GM19025 (cell line): Measurements from ENCODE around the gene RIF1.

Experiments
- ATAC-seq: cut with Tn5 transposase; IDR thresholded peaks from one replicate; pipeline ENCODE4 v1.9.1; 2021; ENCODE audit warnings: mild to moderate bottlenecking, low read depth, moderate library complexity; ENCODE audit not compliant: unreplicated experiment

RIF1 gene, protein sequence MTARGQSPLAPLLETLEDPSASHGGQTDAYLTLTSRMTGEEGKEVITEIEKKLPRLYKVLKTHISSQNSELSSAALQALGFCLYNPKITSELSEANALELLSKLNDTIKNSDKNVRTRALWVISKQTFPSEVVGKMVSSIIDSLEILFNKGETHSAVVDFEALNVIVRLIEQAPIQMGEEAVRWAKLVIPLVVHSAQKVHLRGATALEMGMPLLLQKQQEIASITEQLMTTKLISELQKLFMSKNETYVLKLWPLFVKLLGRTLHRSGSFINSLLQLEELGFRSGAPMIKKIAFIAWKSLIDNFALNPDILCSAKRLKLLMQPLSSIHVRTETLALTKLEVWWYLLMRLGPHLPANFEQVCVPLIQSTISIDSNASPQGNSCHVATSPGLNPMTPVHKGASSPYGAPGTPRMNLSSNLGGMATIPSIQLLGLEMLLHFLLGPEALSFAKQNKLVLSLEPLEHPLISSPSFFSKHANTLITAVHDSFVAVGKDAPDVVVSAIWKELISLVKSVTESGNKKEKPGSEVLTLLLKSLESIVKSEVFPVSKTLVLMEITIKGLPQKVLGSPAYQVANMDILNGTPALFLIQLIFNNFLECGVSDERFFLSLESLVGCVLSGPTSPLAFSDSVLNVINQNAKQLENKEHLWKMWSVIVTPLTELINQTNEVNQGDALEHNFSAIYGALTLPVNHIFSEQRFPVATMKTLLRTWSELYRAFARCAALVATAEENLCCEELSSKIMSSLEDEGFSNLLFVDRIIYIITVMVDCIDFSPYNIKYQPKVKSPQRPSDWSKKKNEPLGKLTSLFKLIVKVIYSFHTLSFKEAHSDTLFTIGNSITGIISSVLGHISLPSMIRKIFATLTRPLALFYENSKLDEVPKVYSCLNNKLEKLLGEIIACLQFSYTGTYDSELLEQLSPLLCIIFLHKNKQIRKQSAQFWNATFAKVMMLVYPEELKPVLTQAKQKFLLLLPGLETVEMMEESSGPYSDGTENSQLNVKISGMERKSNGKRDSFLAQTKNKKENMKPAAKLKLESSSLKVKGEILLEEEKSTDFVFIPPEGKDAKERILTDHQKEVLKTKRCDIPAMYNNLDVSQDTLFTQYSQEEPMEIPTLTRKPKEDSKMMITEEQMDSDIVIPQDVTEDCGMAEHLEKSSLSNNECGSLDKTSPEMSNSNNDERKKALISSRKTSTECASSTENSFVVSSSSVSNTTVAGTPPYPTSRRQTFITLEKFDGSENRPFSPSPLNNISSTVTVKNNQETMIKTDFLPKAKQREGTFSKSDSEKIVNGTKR (N-terminal part only)

DNA sequence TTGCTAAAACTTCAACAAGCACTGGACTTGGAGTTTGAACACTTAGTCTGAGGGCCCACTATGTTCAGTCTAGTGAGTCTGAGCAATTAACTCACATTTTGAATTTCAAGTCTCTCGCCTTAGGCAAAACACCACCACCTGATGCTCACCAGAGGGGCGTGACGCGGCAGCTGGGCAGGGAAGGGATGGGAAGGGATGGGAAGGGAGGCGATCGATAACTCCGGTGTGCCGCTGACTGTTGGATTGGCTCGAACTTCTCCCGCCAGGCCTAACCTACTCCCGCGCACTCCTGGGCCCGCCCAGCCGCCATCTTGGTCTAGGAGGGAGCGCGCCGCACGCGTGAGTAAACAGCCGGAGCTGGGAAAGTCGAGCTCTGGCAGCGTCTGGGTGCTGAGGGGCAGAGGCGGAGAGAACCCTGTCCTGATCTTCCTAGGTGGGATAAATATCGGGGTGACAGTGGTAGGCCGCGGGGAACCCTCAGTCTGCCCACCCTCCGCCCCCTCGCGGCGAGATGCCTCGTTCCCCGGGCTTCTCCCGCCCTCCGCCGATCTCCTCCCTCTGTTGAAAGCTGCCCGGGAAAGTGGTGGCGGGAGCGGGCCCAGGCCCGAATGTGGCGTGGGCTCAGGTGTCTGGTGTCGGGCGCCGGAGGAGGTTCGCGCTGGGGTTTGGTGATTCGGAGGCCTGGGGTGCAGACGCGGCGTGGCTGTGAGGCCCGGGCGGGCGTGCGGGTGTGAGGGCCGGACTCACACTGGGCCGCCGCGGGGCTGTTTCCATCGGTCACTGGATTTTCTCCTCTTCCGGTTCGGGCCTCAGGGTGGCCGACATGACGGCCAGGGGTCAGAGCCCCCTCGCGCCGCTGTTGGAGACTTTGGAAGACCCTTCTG lies at the start of gene RIF1:
Gene RIF1 (plus strand): TSS at position 302 of the 884 bp plus-strand sequence. CDS start 522 bp downstream, at position 824.
- ATAC-seq: peak; percentile 93

DNA sequence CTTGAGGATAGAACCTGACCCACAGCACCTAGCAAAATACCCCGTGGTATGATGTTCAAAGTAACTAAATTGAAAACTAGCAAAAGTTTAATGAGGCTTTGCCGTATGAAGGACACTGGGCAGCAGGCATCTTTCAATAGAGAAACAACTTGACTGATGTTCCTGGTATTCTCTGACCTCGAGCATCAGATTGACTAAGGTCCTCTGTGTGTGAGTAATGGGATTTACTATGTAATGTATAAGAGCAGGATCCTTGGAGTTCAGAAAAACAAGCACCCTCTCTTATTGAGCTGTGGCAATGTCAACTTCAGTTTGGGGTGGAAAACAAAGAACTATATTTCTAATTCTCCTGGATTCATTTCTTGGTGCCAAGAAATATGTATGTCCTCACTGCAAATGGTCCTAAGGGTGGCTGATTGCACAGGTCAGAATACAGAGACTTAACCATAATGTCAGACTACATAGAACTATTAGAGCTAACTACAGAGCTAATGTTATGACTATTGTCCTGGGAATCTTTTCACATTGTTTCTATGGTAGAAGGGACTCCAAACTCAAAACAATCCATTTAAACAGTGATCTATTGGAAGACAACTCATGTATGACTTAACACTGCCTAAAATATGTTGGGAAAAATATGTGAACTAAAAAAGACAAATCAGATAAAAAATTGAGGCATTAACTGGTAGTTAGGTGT lies 47.9 kb upstream of the RIF1 start:
- no peak for ATAC-seq

DNA sequence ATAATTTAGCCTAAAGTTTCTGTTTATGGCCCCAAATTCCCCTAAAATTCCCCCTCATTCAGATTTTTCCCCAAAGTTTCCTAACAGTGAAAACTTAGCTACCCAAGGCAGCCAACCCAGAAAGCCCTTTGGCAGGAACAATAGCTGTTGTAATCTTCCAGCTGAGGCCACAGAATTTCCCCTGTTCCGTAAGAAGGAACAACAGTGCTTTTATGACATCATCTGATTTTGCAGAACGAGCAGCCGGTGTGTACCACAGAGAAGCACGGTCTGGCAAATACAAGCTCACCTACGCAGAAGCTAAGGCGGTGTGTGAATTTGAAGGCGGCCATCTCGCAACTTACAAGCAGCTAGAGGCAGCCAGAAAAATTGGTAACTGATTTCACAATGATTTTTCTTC lies 46.0 kb upstream of the RIF1 start:
- ATAC-seq: peak; percentile 85

DNA sequence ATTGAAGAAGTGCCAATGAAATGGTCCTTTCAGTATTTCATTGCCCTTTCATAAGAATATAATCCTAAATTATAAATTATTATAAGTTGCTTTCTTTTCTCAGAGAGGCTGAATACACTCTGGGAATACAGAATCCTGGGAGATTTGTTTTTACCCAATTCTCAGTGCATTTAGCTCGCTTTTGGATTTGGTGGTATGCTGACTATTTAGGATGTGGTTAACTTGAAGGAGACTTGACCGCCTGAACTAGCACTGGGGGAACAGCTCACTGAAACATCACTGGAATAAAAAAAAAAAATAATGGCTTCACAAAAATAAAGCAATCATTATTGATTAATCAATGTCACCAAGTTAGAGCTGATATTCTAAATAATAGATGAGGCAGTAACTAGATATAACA lies 42.1 kb upstream of the RIF1 start:
- no peak for ATAC-seq

DNA sequence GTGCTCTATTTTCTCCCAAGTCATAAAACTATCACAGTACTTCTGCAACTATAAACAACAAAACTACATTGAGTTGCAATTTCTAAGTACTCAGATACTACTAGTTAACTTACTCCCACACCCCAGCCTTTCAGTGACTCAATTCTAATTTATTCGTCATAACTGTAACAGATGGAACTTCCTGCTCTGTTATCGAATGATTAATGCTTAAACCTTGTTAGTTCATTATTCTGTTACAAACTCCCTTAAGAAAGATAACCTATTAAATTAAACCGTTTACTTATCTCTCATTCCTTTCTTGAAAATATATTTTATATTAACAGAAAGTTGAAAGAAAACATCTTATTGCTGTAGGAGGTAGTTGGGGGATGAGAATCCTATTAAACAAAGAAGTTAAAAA lies 35.3 kb upstream of the RIF1 start:
- ATAC-seq: peak; percentile 94

DNA sequence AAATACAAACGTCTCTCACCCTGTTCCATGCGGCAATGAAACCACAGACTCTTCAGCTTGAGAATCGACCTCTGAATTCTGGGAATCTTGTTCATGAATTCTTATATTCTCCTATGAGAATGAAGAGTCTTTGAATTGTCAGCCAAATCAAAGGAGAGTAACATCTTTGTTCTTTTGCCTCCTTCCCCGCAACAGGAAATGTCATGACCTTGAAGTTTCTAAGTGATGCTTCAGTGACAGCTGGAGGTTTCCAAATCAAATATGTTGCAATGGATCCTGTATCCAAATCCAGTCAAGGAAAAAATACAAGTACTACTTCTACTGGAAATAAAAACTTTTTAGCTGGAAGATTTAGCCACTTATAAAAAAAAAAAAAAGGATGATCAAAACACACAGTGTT lies 30.5 kb upstream of the RIF1 start:
- no peak for ATAC-seq

DNA sequence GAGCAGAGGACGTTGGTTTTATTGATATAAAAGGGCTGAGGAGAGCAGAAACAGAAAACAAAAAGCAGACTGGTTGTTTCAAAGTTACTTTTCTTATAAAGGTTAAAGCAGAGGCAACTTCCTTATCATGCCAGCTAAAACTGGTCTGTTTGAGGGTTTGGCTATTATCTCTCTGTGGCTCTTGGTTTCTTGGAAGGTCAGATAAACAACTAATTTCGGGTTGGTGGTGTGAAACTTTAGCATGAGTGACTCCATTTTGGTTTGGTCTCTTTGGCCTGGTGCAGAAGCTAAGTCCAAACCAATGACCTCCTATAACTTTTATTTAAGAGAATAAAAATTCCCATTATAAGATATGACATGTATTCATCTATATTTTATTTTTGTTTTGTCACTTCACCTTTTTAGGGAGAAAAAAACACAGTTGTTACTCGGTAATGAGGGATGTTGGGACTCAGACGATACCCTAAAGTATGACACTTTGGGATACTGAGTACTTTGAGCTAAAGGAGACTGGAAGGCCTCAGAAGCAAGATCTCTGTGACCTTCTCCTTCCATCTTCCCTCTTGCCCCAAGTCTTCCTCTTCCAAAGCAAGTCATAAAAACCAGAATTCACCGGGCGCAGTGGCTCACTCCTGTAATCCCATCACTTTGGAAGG lies 29.0 kb upstream of the RIF1 start:
- no peak for ATAC-seq

DNA sequence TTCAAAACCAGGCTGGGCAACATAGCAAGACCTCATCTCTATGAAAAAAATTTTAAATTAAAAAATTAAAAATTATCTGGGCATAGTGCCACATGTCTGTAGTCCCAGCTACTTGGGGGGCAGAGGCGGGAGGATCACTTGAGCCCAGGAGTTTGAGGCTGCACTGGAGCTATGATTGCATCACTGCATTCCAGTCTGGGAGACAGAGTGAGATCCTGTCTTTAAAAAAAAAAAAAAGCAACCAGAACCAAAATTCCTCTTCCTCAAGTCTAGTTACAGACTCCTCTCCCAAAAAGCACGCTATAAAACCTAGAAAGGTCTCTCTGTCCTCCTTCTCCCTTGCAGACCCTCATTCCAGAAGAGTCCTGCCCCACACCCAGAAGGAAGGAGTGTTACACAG lies 28.4 kb upstream of the RIF1 start:
- no peak for ATAC-seq

DNA sequence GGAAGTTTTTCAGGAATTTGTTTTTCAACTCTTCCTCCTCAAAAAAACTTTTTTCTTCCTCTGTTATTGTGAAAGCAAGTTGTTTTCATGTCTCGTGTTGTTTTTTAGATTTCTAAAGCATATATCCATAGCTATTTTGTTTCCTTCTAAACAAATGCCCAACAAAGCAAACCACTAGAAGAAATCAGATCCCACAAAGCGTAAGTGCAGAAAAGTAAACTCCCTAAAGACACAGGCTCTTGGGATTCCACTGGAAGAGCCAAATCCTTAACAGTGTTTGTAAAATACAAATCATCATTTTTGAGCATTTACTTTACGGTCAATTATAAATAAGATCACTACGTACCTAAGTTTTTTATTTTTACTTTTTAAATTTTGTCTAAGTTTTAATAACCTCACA lies 21.7 kb upstream of the RIF1 start:
- no peak for ATAC-seq

DNA sequence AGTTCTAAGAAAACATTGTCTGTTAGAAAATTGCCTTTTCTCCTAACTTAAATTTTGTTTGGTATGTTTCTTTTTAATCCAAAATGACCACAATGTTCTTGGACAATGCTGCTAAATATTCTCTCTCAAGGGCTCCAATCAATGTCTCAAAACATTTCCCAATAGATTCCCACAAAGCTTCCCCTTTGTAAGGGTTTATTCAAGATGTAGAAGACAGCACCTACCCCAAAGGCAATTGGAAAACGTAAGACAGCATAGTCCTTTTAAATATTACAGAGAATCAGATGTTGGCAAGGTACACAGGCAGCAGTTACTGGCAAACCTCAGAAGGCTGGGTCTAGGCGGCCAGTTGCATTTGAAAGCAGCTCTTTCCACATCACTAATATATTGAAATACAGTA lies 18.3 kb upstream of the RIF1 start:
- ATAC-seq: no peak

DNA sequence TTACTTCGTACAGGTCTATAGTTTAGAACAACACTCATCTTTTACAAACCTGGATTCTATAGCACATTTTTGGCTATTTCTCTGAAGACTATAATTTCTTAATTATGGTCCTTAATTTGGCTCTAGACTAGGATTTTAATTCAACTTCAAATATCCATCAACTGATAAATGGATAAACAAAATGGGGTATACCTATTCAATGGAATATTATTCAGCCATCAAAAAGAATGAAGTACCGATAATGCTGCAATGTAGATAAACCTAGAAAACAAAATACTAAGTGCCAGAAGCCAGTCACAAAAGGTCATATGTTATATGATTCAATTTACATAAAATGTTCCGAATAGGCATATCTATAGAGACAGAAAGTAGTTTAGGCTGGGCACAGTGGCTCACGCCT lies 15.2 kb upstream of the RIF1 start:
- ATAC-seq: no peak

DNA sequence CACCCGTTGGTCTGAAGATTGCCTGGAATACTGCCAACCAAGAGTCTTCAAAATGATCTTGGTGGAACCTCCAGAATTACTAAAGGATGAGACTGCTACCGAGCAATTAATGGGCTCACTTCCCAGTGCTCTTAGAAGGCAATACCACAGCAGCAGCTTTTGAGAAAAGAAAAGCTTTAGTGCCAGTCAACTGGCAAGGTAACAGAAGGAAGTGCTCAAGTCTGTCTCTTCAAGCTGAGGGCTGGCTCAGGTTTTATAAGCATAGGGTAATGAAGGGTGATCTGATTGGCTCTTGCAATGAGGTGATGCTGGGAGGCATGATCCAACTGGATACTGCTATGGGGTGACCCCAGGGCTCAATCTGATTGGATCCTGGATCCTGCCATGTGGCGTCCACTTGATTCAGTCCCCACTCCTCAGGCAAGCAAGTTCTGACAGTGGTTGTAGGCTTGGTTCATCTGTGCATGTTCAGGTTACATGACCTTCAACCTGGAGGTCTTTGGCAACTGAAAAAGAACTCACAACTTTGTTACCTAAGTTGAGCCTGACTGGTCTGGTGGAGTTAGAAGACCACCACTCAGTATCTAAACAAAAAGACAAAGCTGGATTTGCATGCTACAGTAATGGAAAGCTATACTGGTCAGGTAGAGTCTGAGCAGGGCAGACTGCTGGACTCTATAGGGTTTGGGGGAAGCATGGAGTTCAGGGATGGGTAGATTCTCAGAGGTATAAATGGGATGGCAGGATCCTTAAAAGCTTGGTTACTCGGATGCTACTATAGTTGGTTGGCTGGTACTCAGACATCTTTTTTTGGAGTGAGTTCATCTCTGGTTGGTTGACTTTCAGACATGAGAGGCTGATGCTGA lies 14.0 kb upstream of the RIF1 start:
- no peak for ATAC-seq

DNA sequence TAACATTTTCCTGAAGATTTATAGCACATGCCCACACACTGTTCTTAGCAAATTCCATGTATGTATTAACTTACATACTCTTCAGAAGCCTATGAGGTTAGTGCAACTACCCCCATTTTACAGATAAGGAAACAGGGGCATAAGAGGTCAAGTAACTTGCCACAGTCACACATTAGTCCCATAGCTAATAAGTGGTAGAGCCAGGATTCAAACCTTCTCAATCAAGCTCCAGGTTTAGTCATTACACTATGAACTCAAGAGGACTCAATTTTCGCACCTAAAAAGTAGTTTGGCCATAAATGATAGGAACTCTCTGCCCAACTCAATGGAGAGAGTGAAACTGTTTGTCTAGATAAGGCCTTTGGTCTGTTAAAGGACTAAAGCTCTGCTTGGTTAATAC lies 9.7 kb upstream of the RIF1 start:
- no peak for ATAC-seq

DNA sequence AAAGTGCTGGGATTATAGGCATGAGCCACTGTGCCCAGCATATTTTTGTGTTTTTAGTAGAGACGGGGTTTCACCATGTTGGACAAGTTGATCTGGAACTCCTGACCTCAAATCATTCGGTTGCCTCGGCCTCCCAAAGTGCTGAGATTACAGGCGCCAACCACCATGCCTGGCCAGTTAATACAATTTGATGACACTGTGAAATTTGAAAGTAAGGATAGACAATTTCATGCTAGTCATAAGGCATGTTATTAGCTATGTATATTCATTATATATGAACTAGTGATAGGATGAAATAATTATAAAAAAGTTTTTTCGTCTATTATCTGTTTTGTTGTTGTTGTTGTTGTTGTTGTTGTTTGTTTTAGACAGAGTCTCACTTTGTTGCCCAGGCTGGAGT lies 8.6 kb upstream of the RIF1 start:
- no peak for ATAC-seq

DNA sequence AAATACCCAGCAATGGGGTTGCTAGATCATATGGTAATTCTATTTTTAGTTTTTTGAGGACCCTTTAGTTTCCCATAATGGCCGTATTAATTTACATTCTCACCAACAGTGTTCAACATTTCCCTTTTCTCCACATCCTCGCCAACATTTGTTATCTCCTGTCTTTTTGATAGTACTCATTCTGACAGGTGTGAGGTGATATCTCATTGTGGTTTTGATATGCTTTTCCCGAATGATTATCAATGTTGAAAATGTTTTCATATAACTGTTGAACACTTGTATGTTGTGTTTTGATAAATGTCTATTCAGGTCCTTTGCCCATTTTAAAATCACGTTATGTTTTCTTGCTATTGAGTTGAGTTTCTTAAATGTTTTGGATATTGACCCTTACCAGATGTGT lies 5.8 kb upstream of the RIF1 start:
- no peak for ATAC-seq

DNA sequence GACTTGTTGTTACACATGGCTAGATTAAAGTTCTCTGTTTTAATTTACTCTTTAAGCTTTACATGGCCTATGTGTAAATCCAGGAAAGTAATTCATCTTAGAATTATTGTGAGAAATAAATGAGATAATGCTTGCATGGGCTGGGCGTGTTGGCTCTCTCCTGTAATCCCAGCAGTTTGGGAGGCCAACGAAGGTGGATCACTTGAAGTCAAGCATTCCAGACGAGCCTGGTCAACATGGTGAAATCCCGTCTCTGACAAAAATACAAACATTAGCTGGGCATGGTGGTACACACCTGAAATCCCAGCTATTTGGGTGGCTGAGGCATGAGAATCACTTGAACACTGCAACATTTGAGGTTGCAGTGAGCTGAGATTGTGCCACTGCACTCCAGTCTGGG lies 4.3 kb upstream of the RIF1 start:
- ATAC-seq: no peak

DNA sequence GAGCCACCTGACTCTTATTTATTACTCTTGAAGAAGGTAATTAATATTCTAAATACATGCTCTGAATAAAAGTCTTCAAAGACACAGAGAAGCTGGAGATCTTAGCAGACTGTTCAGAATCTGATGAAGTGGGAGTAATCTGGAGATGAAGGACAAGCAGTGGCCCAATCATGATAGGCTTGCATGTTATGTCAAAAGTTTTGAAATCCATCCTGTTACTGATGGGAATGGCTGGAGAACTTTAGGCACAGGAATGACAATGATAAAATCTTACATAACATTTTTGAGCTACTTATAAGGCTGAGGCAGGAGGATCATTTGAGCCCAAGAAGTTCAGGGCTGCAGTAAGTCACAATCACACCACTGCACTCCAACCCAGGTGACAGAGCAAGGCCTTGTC lies 2.4 kb upstream of the RIF1 start:
- no peak for ATAC-seq
